Pulmonary artery endothelial cell (primary cell): ENCODE measurements around the gene INSL3. TPM values are rescaled to one million over a fixed set of nuclear protein-coding genes. Genes with fewer than 3 reads are reported as not detected.
"Not testable (repeated sequence)": the region's sequence is repeated elsewhere in the genome, so short reads cannot be mapped to it uniquely, and the experiment has no call there.

ENCODE experiments used
- DNase-seq: peaks from one replicate; pipeline ENCODE4 v3.0.0-alpha.2; 2011; ENCODE audit warnings: low read depth, low spot score
- total RNA-seq: library from RNA; depleted of rRNA; stranded (reverse); fragments of >200 nt; gene quantifications from 2 replicates; pipeline ENCODE4 v1.2.3, GENCODE V29; 2014

Gene INSL3
- total RNA-seq, 1 donor from 2014 or later: not detected

DNA sequence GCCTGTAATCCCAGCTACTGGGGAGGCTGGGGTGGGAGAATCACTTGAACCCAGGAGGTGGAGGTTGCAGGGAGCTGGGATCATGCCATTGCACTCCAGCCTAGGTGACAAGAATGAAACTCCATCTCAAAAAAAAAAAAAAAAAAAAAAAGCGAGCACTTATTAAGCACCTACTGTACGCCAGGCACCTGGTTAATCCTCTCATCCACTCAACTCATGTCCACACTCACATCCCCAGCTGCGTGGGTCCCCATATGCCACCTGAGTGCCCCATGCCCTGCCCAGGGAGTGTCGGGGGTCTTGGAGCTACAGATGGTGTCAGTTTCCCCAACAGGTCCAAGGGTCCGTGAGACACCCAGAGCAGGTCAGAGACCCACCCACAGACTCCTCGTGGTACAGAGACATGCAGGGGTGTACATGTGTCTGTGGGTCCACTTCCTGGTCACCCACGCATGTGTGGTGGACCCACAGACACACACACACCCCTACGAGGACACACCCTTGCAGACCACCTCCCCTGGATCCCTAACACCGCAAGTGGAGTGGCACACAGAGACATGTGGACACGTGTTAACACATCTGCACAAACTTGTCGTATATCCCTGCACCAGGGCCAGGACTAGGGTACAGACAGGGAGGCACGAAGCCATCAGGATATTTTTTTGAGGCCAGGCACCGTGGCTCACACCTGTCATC, 3.5 kb downstream of the INSL3 start:
- DNase-seq: no peak

DNA sequence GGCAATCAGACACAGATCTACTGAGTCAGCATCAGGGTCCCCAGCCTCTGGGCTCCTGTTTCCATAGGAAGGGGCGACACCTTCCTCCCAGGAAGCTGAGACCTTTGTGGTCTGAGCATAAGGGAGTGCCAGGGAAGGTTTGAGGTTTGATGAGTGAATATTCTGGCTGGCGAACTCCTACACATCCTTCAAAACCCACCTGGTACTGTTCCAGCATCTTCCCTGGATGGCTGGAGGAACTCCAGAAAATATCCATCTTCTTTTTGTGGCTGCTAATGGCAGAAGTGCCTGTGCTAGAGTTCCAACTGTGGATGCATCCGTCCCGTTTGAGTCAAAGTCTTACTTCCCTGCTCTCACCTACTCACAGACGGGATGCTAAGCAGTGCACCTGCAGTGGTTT, 9.2 kb downstream of the INSL3 start:
- DNase-seq: no peak

DNA sequence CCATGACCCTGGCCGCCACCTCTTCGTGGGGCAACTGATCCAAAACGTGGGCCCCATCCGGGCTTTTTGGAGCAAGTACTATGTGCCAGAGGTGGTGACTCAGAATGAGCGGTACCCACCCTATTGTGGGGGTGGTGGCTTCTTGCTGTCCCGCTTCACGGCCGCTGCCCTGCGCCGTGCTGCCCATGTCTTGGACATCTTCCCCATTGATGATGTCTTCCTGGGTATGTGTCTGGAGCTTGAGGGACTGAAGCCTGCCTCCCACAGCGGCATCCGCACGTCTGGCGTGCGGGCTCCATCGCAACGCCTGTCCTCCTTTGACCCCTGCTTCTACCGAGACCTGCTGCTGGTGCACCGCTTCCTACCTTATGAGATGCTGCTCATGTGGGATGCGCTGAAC, 9.6 kb downstream of the INSL3 start:
- DNase-seq: no peak

DNA sequence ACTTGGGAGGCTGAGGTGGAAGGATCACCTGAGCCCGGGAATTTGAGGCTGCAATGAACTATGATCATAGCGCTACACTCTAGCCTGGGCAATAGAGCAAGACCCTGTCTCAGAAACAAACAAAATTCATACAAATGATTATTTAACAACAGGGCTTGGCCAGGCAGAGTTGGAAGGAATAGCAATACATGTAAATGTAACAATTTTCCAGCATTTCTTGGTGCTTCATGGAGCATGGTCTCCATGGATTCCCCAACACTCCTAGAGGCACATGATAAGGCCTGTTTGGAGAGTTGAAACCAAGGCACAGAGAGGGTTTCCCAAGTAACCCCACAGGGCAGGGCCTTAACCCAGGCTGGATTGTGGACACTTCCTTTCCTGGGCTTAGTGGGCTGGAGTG, 10.2 kb downstream of the INSL3 start:
- no peak for DNase-seq

DNA sequence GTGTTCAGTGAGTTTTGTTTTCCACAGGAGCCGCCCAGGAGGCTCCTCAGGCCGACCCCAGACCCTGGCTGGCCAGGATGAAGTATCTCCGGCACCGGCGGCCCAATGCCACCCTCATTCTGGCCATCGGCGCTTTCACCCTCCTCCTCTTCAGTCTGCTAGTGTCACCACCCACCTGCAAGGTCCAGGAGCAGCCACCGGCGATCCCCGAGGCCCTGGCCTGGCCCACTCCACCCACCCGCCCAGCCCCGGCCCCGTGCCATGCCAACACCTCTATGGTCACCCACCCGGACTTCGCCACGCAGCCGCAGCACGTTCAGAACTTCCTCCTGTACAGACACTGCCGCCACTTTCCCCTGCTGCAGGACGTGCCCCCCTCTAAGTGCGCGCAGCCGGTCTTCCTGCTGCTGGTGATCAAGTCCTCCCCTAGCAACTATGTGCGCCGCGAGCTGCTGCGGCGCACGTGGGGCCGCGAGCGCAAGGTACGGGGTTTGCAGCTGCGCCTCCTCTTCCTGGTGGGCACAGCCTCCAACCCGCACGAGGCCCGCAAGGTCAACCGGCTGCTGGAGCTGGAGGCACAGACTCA, 13.5 kb downstream of the INSL3 start:
- DNase-seq: no peak

DNA sequence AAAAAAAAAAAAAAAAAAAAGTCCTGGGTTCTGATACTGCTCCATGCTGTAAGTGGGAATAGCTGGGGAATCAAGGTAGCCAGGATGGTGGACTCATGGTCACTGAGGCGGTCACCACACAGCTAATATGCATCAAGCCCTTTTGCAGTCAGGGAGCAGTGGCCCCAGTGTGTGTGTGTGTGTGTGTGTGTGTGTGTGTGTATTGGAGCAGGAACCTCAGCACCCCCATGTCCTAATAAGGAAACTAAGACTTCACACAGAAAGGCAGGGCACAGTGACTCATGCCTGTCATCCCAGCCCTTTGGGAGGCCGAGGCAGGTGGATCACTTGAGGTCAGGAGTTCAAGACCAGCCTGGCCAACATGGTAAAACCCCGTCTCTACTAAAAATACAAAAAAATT, 14.4 kb downstream of the INSL3 start:
- DNase-seq: no peak

DNA sequence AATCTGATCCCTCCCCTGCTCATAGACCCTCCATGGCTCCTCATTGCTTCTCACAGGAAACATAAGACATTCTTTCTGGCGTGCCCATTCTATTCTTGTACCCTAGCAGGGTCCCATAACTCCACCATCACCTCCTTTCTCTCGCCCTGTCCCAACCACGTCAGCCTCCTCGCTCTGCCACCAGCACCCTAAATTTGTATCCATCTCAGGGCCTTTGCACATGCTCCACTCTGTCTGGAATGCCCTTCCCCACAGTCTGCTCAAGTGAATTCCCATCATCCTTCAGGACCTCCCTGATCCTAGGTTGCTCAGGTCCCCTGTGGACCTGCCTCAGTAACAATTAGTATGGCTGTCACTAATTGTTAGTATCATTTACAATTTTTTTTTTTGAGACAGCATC, 15.9 kb downstream of the INSL3 start:
- no peak for DNase-seq

DNA sequence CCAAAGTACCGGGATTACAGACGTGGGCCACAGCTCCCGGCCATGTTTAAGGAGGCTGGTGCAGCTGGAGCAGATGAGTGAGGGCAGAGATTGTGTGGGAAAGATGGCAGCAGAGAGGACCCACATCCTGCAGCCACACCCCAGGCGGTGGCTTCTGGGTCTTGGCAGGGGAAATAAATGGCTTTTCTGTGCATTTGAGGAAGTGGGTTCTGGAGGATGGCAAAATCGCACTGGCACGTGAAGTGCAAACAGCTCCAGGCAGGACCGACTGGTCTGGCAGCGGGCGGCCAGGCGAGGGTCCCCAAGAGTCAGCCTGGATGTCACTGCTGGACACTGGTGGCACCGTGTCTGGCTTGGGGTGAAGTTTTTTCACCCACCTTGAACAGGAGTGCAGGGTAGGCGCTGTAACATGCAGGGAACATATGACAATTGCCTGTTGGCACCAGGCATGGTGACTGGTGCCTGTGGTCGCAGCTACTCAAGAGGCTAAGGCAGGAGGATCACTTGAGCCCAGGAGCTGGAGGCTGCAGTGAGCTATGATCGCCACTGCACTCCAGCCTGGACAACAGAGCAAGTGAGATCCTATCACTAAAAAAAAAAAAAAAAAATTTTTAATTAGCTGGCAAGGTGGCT, 17.9 kb downstream of the INSL3 start:
- DNase-seq: no peak

DNA sequence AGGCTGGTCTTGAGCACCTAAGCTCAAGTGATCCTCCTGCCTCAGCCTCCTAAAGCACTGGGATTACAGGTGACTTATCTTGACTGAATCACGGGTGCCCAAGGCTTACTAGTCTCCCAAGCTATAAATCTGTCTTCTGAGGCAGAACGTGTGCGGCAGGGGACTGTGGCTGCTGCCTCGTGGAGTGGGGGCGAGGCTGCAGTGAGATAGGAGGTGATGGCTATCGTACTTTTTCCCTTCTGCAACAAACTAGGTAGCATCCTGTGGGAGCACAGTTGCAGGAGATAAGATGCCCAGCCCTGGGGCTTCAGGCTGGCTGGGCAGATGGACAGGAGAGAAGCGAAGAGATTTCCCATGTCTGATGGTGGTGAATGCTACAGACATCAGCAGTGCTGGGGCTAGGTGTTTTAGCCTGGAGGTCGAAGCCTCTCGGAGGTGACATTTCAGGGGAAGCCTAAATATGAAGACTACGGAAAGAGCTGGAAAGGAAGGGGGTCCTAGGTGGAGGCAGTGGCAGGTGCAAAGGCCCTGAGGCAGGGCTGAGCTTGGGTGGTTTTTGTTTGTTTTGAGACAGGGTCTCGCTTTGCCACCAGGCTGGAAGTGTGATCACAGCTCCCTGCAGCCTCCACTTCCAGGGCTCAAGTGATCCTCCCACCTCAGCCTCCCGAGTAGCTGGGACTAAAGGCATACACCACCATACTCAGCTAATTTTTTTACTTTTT, 19.0 kb downstream of the INSL3 start:
- no peak for DNase-seq

DNA sequence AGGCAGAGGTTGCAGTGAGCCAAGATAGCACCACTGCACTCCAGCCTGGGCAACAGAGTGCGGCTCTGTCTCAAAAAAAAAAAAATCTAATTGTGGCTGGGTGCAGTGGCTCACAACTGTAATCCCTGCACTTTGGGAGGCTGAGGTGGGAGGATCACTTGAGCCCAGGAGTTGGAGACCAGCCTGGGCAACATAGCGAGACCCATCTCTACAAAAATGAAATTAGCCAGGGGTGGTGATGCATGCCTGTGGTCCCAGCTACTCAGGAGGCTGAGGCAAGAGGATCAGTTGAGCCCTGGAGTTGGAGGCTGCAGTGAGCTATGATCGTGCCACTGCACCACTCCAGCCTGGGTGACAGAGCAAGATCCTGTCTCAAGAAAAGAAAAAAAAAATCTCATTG, 22.7 kb downstream of the INSL3 start:
- not testable (repeated sequence) for DNase-seq

DNA sequence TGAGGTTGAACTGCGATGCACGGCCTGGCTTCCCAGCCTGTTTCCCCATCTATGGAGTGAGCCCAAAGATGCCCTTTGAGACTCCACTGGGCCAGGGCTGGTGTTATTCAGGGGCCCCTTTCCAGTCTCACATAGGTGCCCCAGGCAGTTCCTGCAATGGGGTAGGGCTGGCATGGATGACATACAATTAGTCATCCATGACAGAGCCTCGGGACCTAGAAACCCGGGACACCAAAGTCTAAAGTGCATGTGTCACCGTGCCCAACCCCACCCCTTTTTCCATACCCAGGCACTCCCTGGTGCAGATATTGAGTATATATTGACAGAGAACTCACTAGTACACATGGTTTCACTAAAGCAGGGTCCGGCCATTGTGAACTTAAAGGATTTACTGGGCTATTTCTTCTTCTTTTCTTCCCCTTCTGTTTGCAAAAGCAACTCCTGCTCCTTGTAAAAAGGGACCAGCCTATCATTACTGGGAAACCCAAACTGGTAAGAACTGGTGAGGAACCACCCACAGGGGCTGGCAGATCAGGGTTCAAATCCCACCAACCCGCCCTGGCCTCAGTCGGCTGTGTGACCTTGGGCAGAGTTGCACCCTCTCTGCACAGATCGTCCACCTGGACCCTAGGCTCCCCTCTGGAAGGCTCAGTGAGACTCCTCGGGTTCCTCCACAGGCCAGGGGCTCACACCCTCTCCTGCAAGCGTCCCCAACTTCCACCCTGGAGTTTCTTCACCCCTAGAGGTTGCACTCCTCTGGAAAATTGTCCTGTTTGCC, 23.7 kb downstream of the INSL3 start:
- DNase-seq: no peak

DNA sequence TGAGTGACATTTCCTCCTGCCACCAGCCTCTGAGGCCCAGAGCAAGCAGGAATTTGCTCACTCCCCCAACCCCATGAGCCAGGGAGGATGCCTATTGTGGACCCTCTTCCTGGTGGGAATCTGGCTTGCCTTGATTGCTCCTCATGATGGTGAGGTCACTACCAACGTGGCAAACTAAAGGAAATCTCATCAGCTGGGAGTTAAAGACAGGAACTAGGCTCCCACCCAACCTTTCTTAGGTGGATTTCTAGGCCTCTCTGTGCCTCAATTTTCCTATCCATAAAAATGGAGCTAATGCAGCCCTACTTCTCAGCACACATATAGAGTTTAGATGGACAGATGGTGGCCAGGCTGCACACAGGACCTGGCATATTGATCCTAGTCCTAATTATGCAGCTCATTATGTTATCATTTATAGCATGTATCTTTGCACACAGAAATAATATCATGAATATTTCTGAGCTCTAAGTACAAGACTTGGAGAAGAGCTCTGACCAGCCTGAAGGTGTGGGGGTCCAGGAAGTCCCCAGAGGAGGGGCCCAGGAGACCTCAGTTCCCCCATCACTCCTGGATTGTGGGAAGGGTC, 24.4 kb downstream of the INSL3 start:
- DNase-seq: no peak

DNA sequence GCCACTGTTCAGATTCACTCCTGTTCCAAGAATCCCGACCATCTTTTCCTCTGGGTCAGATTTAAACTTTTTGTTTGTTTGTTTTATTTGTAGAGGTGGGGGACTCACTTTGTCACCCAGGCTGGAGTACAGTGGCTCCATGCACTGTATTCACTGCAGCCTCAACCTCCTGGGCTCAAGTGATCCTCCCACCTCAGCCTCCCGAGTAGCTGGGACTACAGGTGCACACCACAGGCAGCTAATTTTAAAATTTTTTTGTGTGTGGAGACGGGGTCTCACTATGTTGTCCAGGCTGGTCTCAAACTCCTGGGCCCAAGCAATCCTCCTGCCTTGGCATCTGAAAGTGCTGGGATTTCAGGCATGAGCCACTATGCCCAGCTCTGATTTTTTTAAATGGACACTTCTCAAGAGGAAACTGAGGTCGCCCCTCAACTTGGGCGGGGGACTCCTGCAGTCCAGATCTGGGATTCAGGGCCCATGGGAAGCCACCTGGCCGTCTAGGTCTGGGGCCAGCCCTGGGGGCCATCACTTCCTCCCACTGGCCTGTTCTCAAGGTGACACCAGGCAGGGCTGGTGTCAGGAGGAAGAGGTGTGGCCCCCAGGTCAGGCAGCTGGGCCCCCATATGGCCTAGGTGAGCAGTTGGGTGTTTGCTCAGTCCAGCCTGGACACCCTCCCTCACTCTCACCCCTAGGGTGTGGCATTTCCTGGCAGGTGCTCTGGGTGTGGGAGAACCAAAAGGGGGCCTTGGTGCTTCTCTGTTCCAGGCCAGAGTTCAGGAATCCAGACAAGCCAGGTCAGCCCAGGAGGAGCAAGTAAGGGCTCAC, 25.1 kb downstream of the INSL3 start:
- no peak for DNase-seq

DNA sequence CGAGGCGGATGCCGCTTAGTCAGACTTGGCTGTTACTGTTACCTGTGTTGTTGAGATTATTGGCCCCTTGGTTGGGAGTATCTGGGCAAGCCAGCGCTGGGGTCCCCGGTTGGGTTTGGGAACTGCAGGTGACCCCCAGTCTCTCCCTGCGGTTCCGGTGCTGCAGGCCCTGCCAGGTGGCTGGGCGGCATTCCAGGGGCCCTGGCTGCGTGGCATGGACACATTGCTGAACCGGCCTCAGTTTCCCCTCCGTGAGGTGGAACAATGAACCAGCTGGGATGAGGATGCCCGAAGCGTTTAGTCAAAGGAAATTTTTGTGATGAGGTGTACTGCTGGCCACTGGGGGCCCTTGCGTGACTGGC, 25.8 kb downstream of the INSL3 start:
- no peak for DNase-seq

DNA sequence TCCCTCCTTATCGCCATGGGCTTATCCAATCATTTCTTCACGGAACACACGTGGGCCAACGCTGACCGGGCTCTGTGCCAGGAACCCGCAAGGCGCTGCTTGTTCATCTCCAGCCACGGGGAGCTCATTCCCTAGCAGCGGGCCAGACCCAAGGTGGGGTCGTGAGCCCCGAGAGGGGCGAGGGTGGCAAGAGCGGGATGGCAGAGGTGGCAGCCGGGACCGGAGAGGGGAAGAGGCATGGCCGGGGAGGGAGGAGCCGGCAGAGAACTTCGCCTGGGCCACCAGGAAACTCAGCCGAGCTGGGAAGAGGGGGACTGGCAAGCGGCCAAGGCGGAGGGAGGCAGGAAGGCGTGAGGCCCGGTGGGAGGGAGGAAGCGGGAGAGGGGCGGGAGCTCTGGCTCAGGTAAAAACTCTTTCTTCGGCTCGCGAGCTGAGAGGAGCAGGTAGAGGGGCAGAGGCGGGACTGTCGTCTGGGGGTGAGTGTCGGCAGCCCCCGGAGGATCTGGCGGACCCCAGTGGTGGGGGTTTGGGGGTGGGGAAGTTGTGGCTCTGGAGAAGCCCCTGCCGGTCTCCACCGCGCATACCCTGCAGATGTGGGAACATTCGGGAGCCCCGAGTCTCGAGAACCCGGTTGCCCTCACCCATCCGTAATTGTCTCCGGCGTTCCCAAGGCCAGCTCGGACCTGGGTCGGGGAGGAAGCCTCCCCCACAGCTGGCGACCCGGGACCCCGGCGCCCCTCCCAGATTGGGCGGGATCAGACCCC, 26.4 kb downstream of the INSL3 start, which contains the start of gene B3GNT3:
Gene B3GNT3 (plus strand): TSS at position 408 of the 764 bp plus-strand sequence. CDS start 12,670 bp downstream, outside the sequence.
- no peak for DNase-seq

DNA sequence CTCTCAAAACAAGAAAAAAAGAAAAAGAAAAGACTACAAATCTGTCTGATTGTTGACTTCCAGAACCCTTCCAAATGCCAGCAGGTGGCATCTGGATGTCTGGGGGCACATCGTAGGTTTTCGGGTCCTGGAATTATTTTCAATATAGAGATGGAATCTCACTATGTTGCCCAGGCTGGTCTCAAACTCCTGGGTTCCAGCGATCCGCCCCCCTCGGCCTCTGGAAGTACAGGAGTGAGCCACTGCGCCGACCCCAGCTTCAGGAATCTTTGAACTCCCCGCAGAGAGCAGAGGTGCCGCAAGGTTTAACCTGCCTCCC, 26.9 kb downstream of the INSL3 start:
- DNase-seq: no peak

DNA sequence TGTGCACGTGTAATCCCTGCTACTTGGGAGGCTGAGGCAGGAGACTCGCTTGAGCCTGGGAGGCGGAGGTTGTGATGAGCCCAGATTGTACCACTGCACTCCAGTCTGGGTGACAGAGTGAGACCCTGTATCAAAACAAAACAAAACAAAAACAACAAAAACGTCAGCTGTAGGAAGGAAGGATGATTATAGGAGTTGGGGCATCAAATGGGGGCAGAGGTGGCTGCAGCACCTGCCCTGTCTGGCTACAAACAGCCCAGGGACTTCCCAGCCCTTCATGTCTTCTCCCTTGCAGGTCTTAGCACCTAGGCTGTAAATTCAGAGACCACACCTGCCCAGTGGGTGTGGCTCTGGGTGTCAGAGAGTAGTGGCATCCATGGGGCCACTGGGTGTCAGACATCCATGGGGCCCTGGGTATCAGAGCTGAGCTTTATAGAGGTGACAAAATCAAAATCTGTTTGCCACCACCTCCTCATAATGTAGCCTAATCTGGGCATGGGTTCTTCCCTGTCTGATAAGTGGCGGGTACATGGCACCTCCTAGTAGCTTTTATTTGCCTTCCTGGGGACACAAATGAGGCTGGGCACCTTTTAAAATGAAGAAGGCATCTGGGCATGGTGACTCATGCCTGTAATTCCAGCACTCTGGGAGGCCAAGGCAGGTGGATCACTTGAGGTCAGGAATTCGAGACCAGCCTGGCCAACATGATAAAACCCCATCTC, 31.1 kb downstream of the INSL3 start:
- DNase-seq: no peak

DNA sequence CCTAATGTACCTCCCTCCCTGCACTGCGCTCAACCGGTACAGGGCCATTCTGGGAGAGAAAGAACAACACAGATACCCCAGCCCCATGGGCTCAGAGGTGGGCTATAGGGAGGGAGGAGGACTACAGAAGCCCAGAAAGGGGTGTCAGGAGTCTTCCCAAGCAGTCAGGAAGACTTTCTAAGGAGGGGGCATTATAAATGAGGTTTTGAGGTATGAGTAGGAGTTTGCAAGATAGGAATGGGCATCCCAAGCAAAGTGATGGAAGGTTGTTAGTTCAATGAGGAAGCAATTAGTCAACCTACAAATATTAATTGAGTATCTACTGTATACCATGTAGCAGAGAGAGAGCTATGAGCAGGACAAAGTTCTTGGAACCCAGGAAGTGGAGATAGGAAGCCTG, 32.7 kb downstream of the INSL3 start:
- no peak for DNase-seq

DNA sequence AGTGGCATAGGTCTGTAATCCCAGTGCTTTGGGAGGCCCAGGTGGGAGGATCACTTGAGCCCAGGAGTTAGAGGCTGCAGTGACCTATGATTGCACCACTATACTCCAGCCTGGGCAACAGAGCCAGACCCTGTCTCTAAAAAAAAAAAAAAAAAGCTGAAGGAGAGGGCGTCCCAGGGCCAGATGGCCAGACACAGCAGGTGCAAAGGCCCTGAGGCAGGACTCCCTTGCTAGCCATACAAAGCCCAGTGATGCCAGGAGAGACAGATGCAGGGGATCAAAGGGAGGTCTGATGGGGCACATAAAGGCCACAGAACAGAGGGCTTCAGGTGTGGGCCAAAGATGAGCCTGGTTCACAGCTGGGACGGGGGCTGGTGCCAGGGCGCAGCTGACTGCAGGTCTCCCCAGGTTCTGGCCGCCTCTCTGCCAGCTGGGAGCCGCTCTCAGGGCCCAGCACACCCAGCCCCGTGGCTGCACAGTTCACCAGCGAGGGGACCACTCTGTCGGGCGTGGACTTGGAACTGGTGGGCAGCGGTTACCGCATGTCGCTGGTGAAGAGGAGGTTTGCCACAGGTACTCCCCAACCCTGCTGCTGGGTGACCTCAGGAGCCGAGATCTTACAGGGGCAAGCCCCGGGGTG, 33.9 kb downstream of the INSL3 start:
- no peak for DNase-seq
